ENCODE results near the gene NCK2.

NCK2 gene

GRCh38 chr2:105874466-105874865 is 129.8 kb downstream of the NCK2 start:
- ATAC-seq (ENCODE audit: low read depth) = no peak
- no peaks in the 10 kb centered on the region for H3K27me3 ChIP-seq (ENCODE audit: insufficient read depth, poor library complexity, severe bottlenecking)
- no peak for TF ChIP-seq CTCF (IDR thresholded peaks at IDR 0.05; ENCODE audit: poor library complexity, severe bottlenecking)
- no peaks in the 10 kb centered on the region for H3K9me3 ChIP-seq (ENCODE audit: severe bottlenecking)
- DNase-seq (ENCODE audit: low spot score) = no peak
- H3K36me3 ChIP-seq (ENCODE audit: low read depth) = peaks cover 4% of the 10 kb centered on the region; the same call in 1 of the 2 replicates
- no peak overlapping the region for H3K4me3 ChIP-seq (ENCODE audit: severe bottlenecking)
- H3K4me1 ChIP-seq (ENCODE audit: insufficient read depth, poor library complexity, severe bottlenecking) = peaks cover 5% of the 10 kb centered on the region
- H3K27ac ChIP-seq (ENCODE audit: poor library complexity, severe bottlenecking) = no peak overlapping the region

GRCh38 chr2:105875241-105875640 is 130.5 kb downstream of the NCK2 start:
- DNase-seq (ENCODE audit: low spot score) = no peak

GRCh38 chr2:105876191-105876590 is 131.5 kb downstream of the NCK2 start:
- ATAC-seq (ENCODE audit: low read depth) = no peak
- Histone ChIP-seq H3K4me3 (ENCODE audit: severe bottlenecking) (no peak overlapping the region), H3K4me1 (ENCODE audit: insufficient read depth, poor library complexity, severe bottlenecking) (peaks cover 5% of the 10 kb centered on the region), H3K9me3 (ENCODE audit: severe bottlenecking) (no peaks in the 10 kb centered on the region), H3K36me3 (ENCODE audit: low read depth) (0 out of 2 replicates have a peak, but pooled peaks cover 4% of the 10 kb centered on the region), H3K27me3 (ENCODE audit: insufficient read depth, poor library complexity, severe bottlenecking) (no peaks in the 10 kb centered on the region), H3K27ac (ENCODE audit: poor library complexity, severe bottlenecking) (no peak overlapping the region)
- no peak for TF ChIP-seq CTCF (IDR thresholded peaks at IDR 0.05; ENCODE audit: poor library complexity, severe bottlenecking)
- no peak for DNase-seq (ENCODE audit: low spot score)

More at GRCh38 chr2:105875241-105875640, 130.5 kb downstream of the NCK2 start:
- H3K9me3 ChIP-seq (ENCODE audit: severe bottlenecking) = no peaks in the 10 kb centered on the region
- no peak for ATAC-seq (ENCODE audit: low read depth)
- no peak overlapping the region for H3K4me3 ChIP-seq (ENCODE audit: severe bottlenecking)
- H3K4me1 ChIP-seq (ENCODE audit: insufficient read depth, poor library complexity, severe bottlenecking) = peaks cover 5% of the 10 kb centered on the region
- TF ChIP-seq CTCF (IDR thresholded peaks at IDR 0.05; ENCODE audit: poor library complexity, severe bottlenecking) = no peak
- H3K27ac ChIP-seq (ENCODE audit: poor library complexity, severe bottlenecking) = no peak overlapping the region
- peaks cover 4% of the 10 kb centered on the region; the same call in 1 of the 2 replicates for H3K36me3 ChIP-seq (ENCODE audit: low read depth)
- H3K27me3 ChIP-seq (ENCODE audit: insufficient read depth, poor library complexity, severe bottlenecking) = no peaks in the 10 kb centered on the region

GRCh38 chr2:105877945-105878344 is 133.2 kb downstream of the NCK2 start:
- Histone ChIP-seq H3K27me3 (ENCODE audit: insufficient read depth, poor library complexity, severe bottlenecking) (no peaks in the 10 kb centered on the region), H3K36me3 (ENCODE audit: low read depth) (0 out of 2 replicates have a peak, but pooled peaks cover 10% of the 10 kb centered on the region), H3K4me3 (ENCODE audit: severe bottlenecking) (no peak overlapping the region), H3K27ac (ENCODE audit: poor library complexity, severe bottlenecking) (no peak overlapping the region), H3K9me3 (ENCODE audit: severe bottlenecking) (no peaks in the 10 kb centered on the region), H3K4me1 (ENCODE audit: insufficient read depth, poor library complexity, severe bottlenecking) (peaks cover 5% of the 10 kb centered on the region)
- no peak for TF ChIP-seq CTCF (IDR thresholded peaks at IDR 0.05; ENCODE audit: poor library complexity, severe bottlenecking)
- no peak for ATAC-seq (ENCODE audit: low read depth)
- DNase-seq (ENCODE audit: low spot score) = no peak

- no peak overlapping the region for H3K4me3 ChIP-seq (ENCODE audit: severe bottlenecking)
- no peak for ATAC-seq (ENCODE audit: low read depth)
- 0 out of 2 replicates have a peak, but pooled peaks cover 10% of the 10 kb centered on the region for H3K36me3 ChIP-seq (ENCODE audit: low read depth)
- TF ChIP-seq CTCF (IDR thresholded peaks at IDR 0.05; ENCODE audit: poor library complexity, severe bottlenecking) = no peak
- no peak overlapping the region for H3K27ac ChIP-seq (ENCODE audit: poor library complexity, severe bottlenecking)
- no peak for DNase-seq (ENCODE audit: low spot score)
- no peaks in the 10 kb centered on the region for H3K4me1 ChIP-seq (ENCODE audit: insufficient read depth, poor library complexity, severe bottlenecking)
- no peaks in the 10 kb centered on the region for H3K27me3 ChIP-seq (ENCODE audit: insufficient read depth, poor library complexity, severe bottlenecking)
- no peaks in the 10 kb centered on the region for H3K9me3 ChIP-seq (ENCODE audit: severe bottlenecking)
These were observed 134.5 kb downstream of the NCK2 start for GRCh38 chr2:105879106-105879802.
